Measurements from ENCODE around the gene ZSCAN21.

The ZSCAN21 gene

DNA sequence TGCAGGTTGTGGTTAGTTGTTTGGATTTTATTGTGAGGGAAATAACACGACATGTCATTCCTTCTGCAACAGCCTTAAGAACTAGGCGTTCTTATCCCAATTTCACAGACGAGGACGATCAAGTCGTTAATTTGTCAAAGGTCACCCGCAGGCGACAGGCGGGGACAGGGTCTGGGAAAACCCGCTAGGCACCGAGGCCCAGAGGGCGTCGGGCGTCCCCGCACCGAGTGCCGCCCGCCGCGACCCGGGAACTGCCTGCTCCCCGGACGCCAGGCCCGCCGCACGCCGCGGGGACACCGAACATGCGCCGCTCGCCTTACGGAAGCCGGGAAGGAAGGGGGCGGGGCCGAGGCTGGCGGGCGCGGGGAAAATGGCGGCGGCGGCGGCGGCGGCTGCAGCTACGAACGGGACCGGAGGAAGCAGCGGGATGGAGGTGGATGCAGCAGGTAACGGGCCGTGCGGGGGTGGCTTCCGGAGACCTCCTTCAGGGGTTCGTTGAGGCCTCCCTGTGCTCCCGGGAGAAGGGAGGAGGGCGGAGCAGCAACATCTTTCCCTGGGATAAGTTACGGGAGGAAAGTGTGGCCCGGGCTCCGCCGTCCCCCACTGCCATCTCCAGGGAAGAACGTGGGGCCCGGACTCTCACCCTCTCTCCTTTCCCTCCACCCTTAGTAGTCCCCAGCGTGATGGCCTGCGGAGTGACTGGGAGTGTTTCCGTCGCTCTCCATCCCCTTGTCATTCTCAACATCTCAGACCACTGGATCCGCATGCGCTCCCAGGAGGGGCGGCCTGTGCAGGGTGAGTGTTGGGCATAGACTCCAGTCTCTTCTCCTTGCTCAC, 39.3 kb downstream of the ZSCAN21 start, which contains the start of gene COPS6 (continued):
- TF ChIP-seq ZBTB8A (tag by site-specific recombination; IDR thresholded peaks at IDR 0.05) (peak; percentile 96), MEIS1 (CRISPR knock-in tag; IDR thresholded peaks at IDR 0.05; ENCODE audit: borderline replicate concordance) (no peak; the same call in 1 of the 2 replicates), ZBTB20 (tag by site-specific recombination; IDR thresholded peaks at IDR 0.05) (peak; percentile 81), ZNF707 (tag by site-specific recombination; IDR thresholded peaks at IDR 0.05) (no peak), SCRT2 (tag by site-specific recombination; IDR thresholded peaks at IDR 0.05) (peak; percentile 26; the same call in 1 of the 2 replicates), ZNF473 (tag by site-specific recombination; IDR thresholded peaks at IDR 0.05) (no peak), REPIN1 (tag by site-specific recombination; IDR thresholded peaks at IDR 0.05; ENCODE audit: low read depth) (no peak), SETDB1 (IDR thresholded peaks at IDR 0.05; ENCODE audit: insufficient read length, low read length) (no peak), ZNF785 (tag by site-specific recombination; IDR thresholded peaks at IDR 0.05) (no peak), ZNF521 (tag by site-specific recombination; IDR thresholded peaks at IDR 0.05) (no peak), ZNF555 (tag by site-specific recombination; conservative IDR thresholded peaks at IDR 0.05) (no peak), ZNF501 (tag by site-specific recombination; IDR thresholded peaks at IDR 0.05) (peak; percentile 85), ZNF677 (tag by site-specific recombination; IDR thresholded peaks at IDR 0.05) (no peak), ZNF843 (tag by site-specific recombination; IDR thresholded peaks at IDR 0.05) (0 out of 2 replicates have a peak, but pooled peaks have one; percentile 45), ZNF140 (tag by site-specific recombination; IDR thresholded peaks at IDR 0.05) (no peak), ZSCAN23 (tag by site-specific recombination; IDR thresholded peaks at IDR 0.05) (no peak), ZNF184 (tag by site-specific recombination; IDR thresholded peaks at IDR 0.05) (0 out of 2 replicates have a peak, but pooled peaks have one; percentile 12), BCL11B (tag by site-specific recombination; IDR thresholded peaks at IDR 0.05; ENCODE audit: low read depth) (no peak; the same call in 1 of the 2 replicates), ZNF404 (tag by site-specific recombination; IDR thresholded peaks at IDR 0.05) (no peak), ZNF350 (tag by site-specific recombination; IDR thresholded peaks at IDR 0.05) (no peak), ZNF510 (tag by site-specific recombination; IDR thresholded peaks at IDR 0.05; ENCODE audit: insufficient replicate concordance) (no peak), ZNF112 (tag by site-specific recombination; IDR thresholded peaks at IDR 0.05) (no peak), ZNF585B (tag by site-specific recombination; IDR thresholded peaks at IDR 0.05) (no peak), GFI1B (tag by site-specific recombination; IDR thresholded peaks at IDR 0.05) (no peak), SP7 (tag by site-specific recombination; IDR thresholded peaks at IDR 0.05) (peak; percentile 73), KLF10 (tag by site-specific recombination; IDR thresholded peaks at IDR 0.05) (peak; percentile 81), OSR2 (tag by site-specific recombination; IDR thresholded peaks at IDR 0.05) (peak; percentile 62), ZNF549 (tag by site-specific recombination; IDR thresholded peaks at IDR 0.05) (no peak), ZNF426 (tag by site-specific recombination; IDR thresholded peaks at IDR 0.05) (no peak)
- TF ChIP-seq, protein P1, sequence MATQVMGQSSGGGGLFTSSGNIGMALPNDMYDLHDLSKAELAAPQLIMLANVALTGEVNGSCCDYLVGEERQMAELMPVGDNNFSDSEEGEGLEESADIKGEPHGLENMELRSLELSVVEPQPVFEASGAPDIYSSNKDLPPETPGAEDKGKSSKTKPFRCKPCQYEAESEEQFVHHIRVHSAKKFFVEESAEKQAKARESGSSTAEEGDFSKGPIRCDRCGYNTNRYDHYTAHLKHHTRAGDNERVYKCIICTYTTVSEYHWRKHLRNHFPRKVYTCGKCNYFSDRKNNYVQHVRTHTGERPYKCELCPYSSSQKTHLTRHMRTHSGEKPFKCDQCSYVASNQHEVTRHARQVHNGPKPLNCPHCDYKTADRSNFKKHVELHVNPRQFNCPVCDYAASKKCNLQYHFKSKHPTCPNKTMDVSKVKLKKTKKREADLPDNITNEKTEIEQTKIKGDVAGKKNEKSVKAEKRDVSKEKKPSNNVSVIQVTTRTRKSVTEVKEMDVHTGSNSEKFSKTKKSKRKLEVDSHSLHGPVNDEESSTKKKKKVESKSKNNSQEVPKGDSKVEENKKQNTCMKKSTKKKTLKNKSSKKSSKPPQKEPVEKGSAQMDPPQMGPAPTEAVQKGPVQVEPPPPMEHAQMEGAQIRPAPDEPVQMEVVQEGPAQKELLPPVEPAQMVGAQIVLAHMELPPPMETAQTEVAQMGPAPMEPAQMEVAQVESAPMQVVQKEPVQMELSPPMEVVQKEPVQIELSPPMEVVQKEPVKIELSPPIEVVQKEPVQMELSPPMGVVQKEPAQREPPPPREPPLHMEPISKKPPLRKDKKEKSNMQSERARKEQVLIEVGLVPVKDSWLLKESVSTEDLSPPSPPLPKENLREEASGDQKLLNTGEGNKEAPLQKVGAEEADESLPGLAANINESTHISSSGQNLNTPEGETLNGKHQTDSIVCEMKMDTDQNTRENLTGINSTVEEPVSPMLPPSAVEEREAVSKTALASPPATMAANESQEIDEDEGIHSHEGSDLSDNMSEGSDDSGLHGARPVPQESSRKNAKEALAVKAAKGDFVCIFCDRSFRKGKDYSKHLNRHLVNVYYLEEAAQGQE (tag by site-specific recombination; IDR thresholded peaks at IDR 0.05) = no peak; the same call in 1 of the 2 replicates
- TF ChIP-seq, protein P2, sequence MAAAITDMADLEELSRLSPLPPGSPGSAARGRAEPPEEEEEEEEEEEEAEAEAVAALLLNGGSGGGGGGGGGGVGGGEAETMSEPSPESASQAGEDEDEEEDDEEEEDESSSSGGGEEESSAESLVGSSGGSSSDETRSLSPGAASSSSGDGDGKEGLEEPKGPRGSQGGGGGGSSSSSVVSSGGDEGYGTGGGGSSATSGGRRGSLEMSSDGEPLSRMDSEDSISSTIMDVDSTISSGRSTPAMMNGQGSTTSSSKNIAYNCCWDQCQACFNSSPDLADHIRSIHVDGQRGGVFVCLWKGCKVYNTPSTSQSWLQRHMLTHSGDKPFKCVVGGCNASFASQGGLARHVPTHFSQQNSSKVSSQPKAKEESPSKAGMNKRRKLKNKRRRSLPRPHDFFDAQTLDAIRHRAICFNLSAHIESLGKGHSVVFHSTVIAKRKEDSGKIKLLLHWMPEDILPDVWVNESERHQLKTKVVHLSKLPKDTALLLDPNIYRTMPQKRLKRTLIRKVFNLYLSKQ (tag by site-specific recombination; IDR thresholded peaks at IDR 0.05; ENCODE audit: borderline replicate concordance) = no peak
- TF ChIP-seq, protein P3, sequence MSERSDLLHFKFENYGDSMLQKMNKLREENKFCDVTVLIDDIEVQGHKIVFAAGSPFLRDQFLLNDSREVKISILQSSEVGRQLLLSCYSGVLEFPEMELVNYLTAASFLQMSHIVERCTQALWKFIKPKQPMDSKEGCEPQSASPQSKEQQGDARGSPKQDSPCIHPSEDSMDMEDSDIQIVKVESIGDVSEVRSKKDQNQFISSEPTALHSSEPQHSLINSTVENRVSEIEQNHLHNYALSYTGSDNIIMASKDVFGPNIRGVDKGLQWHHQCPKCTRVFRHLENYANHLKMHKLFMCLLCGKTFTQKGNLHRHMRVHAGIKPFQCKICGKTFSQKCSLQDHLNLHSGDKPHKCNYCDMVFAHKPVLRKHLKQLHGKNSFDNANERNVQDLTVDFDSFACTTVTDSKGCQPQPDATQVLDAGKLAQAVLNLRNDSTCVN (tag by site-specific recombination; optimal IDR thresholded peaks at IDR 0.05) = peak; percentile 84
- TF ChIP-seq, protein P4, sequence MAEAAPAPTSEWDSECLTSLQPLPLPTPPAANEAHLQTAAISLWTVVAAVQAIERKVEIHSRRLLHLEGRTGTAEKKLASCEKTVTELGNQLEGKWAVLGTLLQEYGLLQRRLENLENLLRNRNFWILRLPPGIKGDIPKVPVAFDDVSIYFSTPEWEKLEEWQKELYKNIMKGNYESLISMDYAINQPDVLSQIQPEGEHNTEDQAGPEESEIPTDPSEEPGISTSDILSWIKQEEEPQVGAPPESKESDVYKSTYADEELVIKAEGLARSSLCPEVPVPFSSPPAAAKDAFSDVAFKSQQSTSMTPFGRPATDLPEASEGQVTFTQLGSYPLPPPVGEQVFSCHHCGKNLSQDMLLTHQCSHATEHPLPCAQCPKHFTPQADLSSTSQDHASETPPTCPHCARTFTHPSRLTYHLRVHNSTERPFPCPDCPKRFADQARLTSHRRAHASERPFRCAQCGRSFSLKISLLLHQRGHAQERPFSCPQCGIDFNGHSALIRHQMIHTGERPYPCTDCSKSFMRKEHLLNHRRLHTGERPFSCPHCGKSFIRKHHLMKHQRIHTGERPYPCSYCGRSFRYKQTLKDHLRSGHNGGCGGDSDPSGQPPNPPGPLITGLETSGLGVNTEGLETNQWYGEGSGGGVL (tag by site-specific recombination; IDR thresholded peaks at IDR 0.05) = peak; percentile 33; the same call in 1 of the 2 replicates
